ENCODE data around the gene COBLL1.

COBLL1 gene

GRCh38 chr2:164842624-164842966 lies 972 bp upstream of the COBLL1 start:
- TF ChIP-seq FOXM1 (IDR thresholded peaks at IDR 0.05; ENCODE audit: borderline replicate concordance, low read depth) = no peak
- TF ChIP-seq CEBPB (IDR thresholded peaks at IDR 0.05) = no peak
- TF ChIP-seq TAF1 (IDR thresholded peaks at IDR 0.05; ENCODE audit: low read depth) = no peak
- TF ChIP-seq CREB1 (IDR thresholded peaks at IDR 0.05; ENCODE audit: low read depth) = no peak
- TF ChIP-seq RAD21 (IDR thresholded peaks at IDR 0.05; ENCODE audit: low read depth) = no peak
- no peak for TF ChIP-seq EGR1 (IDR thresholded peaks at IDR 0.05)
- no peak for TF ChIP-seq YY1 (IDR thresholded peaks at IDR 0.05; ENCODE audit: low read depth)
- no peak for TF ChIP-seq TEAD4 (IDR thresholded peaks at IDR 0.05)
- TF ChIP-seq EP300 (IDR thresholded peaks at IDR 0.05; ENCODE audit: borderline replicate concordance) = no peak

- TF ChIP-seq TEAD4 (IDR thresholded peaks at IDR 0.05) = no peak
- peak; percentile 25; the same call in 1 of the 2 replicates for TF ChIP-seq YY1 (IDR thresholded peaks at IDR 0.05; ENCODE audit: low read depth)
- TF ChIP-seq EP300 (IDR thresholded peaks at IDR 0.05; ENCODE audit: borderline replicate concordance) = no peak
- no peak for TF ChIP-seq USF1 (IDR thresholded peaks at IDR 0.05)
- 0 out of 2 replicates have a peak, but pooled peaks have one; percentile 27 for TF ChIP-seq TCF12 (IDR thresholded peaks at IDR 0.05; ENCODE audit: low read depth)
- no peak for TF ChIP-seq CREB1 (IDR thresholded peaks at IDR 0.05; ENCODE audit: low read depth)
- TF ChIP-seq FOXM1 (IDR thresholded peaks at IDR 0.05; ENCODE audit: borderline replicate concordance, low read depth) = no peak
- no peak; the same call in 1 of the 2 replicates for TF ChIP-seq TAF1 (IDR thresholded peaks at IDR 0.05; ENCODE audit: low read depth)
- TF ChIP-seq CEBPB (IDR thresholded peaks at IDR 0.05) = no peak
- no peak for TF ChIP-seq NFIC (IDR thresholded peaks at IDR 0.05)
- no peak; the same call in 1 of the 2 replicates for TF ChIP-seq EGR1 (IDR thresholded peaks at IDR 0.05)
- TF ChIP-seq REST (IDR thresholded peaks at IDR 0.05; ENCODE audit: low read depth) = no peak
- no peak; the same call in 1 of the 2 replicates for TF ChIP-seq RAD21 (IDR thresholded peaks at IDR 0.05; ENCODE audit: low read depth)
- peak; percentile 56 for TF ChIP-seq MAX (IDR thresholded peaks at IDR 0.05)
- TF ChIP-seq ZBTB7A (IDR thresholded peaks at IDR 0.05; ENCODE audit: low read depth) = no peak
Observed at GRCh38 chr2:164840930-164841718, 499 bp downstream of the COBLL1 start.

GRCh38 chr2:164840458-164840929 lies 1.1 kb downstream of the COBLL1 start:
- TF ChIP-seq EGR1 (IDR thresholded peaks at IDR 0.05) (no peak), TAF1 (IDR thresholded peaks at IDR 0.05; ENCODE audit: low read depth) (no peak), USF1 (IDR thresholded peaks at IDR 0.05) (no peak), CREB1 (IDR thresholded peaks at IDR 0.05; ENCODE audit: low read depth) (no peak), TCF12 (IDR thresholded peaks at IDR 0.05; ENCODE audit: low read depth) (no peak), YY1 (IDR thresholded peaks at IDR 0.05; ENCODE audit: low read depth) (no peak), RAD21 (IDR thresholded peaks at IDR 0.05; ENCODE audit: low read depth) (no peak), MAX (IDR thresholded peaks at IDR 0.05) (no peak), REST (IDR thresholded peaks at IDR 0.05; ENCODE audit: low read depth) (no peak), ZBTB7A (IDR thresholded peaks at IDR 0.05; ENCODE audit: low read depth) (no peak)

GRCh38 chr2:164839914-164840457 lies 1.6 kb downstream of the COBLL1 start:
- TF ChIP-seq NFIC (IDR thresholded peaks at IDR 0.05) (no peak), RAD21 (IDR thresholded peaks at IDR 0.05; ENCODE audit: low read depth) (no peak), TCF12 (IDR thresholded peaks at IDR 0.05; ENCODE audit: low read depth) (no peak), USF1 (IDR thresholded peaks at IDR 0.05) (no peak), REST (IDR thresholded peaks at IDR 0.05; ENCODE audit: low read depth) (no peak), MAX (IDR thresholded peaks at IDR 0.05) (no peak), FOXM1 (IDR thresholded peaks at IDR 0.05; ENCODE audit: borderline replicate concordance, low read depth) (no peak), TEAD4 (IDR thresholded peaks at IDR 0.05) (no peak), CEBPB (IDR thresholded peaks at IDR 0.05) (no peak), YY1 (IDR thresholded peaks at IDR 0.05; ENCODE audit: low read depth) (no peak), EGR1 (IDR thresholded peaks at IDR 0.05) (no peak), ZBTB7A (IDR thresholded peaks at IDR 0.05; ENCODE audit: low read depth) (no peak), TAF1 (IDR thresholded peaks at IDR 0.05; ENCODE audit: low read depth) (no peak), EP300 (IDR thresholded peaks at IDR 0.05; ENCODE audit: borderline replicate concordance) (no peak), CREB1 (IDR thresholded peaks at IDR 0.05; ENCODE audit: low read depth) (no peak)

All from Ishikawa (cell line).